GM23248 (cell line): ENCODE measurements around the gene RTP1.

Experiments
- EZH2 ChIP-seq: fragments of 200-600 bp; sonication (generic); IDR thresholded peaks from 2 replicates; pipeline ENCODE4 v1.6.1; 2018; ENCODE audit warnings: antibody characterized with exemption, mild to moderate bottlenecking; ENCODE audit not compliant: insufficient read depth, poor library complexity, severe bottlenecking
- EZH2phosphoT487 ChIP-seq: fragments of 200-600 bp; sonication (generic); IDR thresholded peaks from 2 replicates; pipeline ENCODE4 v1.6.1; 2018; ENCODE audit warnings: antibody characterized with exemption, moderate library complexity, mild to moderate bottlenecking, low read depth; ENCODE audit not compliant: insufficient read depth

DNA sequence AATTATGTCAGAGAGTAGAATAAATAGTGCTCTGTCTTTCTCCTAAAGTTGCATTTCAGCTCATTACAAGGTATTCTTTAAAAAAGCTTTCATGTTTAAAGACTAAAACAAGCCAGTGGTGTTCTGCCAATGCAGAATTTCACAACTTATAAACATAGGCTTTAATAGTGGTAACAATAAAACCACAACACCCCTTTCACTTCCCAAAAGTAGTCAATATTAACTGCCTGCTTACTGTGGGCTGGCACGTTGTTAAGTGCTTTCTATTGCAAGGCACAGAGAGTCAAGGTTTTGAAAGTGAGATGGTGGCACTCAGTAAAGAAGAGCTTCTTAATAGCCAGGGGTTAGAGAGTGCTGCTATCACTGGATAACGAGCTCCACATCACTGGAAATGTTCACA lies 8.4 kb upstream of the RTP1 start:
- TF ChIP-seq EZH2 (no peak), EZH2phosphoT487 (no peak)
